Measurements from ENCODE around the gene MAPK7. TPM values are rescaled to one million over a fixed set of nuclear protein-coding genes. Genes with fewer than 3 reads are reported as not detected.

The MAPK7 gene
- total and polyA plus RNA-seq, 9 of the 15 experiments (the other 6 are each of a cell fraction or from before 2014, with no cell fraction given): 0.46 to 7.5 (median 2.5) TPM

GRCh38 chr17:19371259-19372010 lies 6.9 kb upstream of the MAPK7 start:
- ATAC-seq (no peak), FAIRE-seq (no peak), DNase-seq (ENCODE audit: extremely low read depth in 1 of 4, low spot score in 3 of 4) (no peak)
- Histone ChIP-seq H4K20me1 (replicated peaks; ENCODE audit: control insufficient read depth, insufficient read depth, low read length) (no peaks in the 10 kb centered on the region), H3K4me3 (no peak overlapping the region), H3K9me3 (replicated peaks; ENCODE audit: control insufficient read depth, insufficient read depth, low read depth, low read length) (no peaks in the 10 kb centered on the region), H2AFZ (ENCODE audit: low read depth, low read length) (no peak overlapping the region), H3K27ac (ENCODE audit: extremely low read depth, low read depth, low read length) (no peak overlapping the region), H3K27me3 (ENCODE audit: control insufficient read depth in 2 of 2, insufficient read depth in 2 of 2, low read length in 2 of 2) (no peaks in the 10 kb centered on the region), H3K36me3 (ENCODE audit: control insufficient read depth, insufficient read depth, low read length) (no peaks in the 10 kb centered on the region), H3K9me1 (ENCODE audit: control insufficient read depth, insufficient read depth, low read length) (no peaks in the 10 kb centered on the region), H3K79me2 (ENCODE audit: control insufficient read depth, insufficient read depth, low read length) (no peaks in the 10 kb centered on the region), H3K4me1 (replicated peaks in 1 of 2; ENCODE audit: control insufficient read depth in 2 of 2, insufficient read depth in 2 of 2, low read length in 2 of 2) (peaks cover 0 to 5% of the 10 kb centered on the region in 2 experiments; a peak in 3 of 5 replicates), H3K4me2 (ENCODE audit: insufficient read depth, low read length) (no peak overlapping the region), H3K9ac (ENCODE audit: insufficient read depth in 1 of 2, low read depth in 2 of 2, low read length in 2 of 2) (no peak overlapping the region)
- POLR2A ChIA-PET: interaction anchor here (1.0 kb wide), 1 partner anchor 22 kb away, joined by 6 read pairs; no protein-coding TSS in a partner anchor
- CTCF ChIA-PET (ENCODE audit: low intra/inter-chr PET ratio): no interaction called here
- WGBS (ENCODE audit: insufficient coverage, low coverage, missing lambda C conversion rate): 25% methylated on average over 2 of the region's 7 CpGs
- no TSS peak for BruUV-seq (replicated peaks)
- in situ Hi-C loops (cut with MboI): no loop called here
- intact Hi-C loops (cut with micrococcal nuclease): no loop called here
- TF ChIP-seq DEAF1 (CRISPR knock-in tag; IDR thresholded peaks at IDR 0.05) (no peak), ZFP91 (CRISPR knock-in tag; IDR thresholded peaks at IDR 0.05) (no peak), ZBTB12 (CRISPR knock-in tag; IDR thresholded peaks at IDR 0.05) (no peak), PTBP1 (IDR thresholded peaks at IDR 0.05; ENCODE audit: low read depth, low read length) (no peak), SAP30 (IDR thresholded peaks at IDR 0.05; ENCODE audit: borderline replicate concordance, insufficient read depth, low read depth, low read length, poor library complexity, severe bottlenecking) (no peak), BRF1 (IDR thresholded peaks at IDR 0.05; ENCODE audit: borderline replicate concordance, extremely low read depth, insufficient read length) (no peak), RBM22 (IDR thresholded peaks at IDR 0.05; ENCODE audit: low read depth, low read length, poor library complexity, severe bottlenecking) (no peak), ZNF79 (CRISPR knock-in tag; IDR thresholded peaks at IDR 0.05; ENCODE audit: low read depth) (no peak), ETV5 (CRISPR knock-in tag; IDR thresholded peaks at IDR 0.05; ENCODE audit: low read depth) (no peak), ZNF133 (CRISPR knock-in tag; IDR thresholded peaks at IDR 0.05) (no peak), E2F3 (CRISPR knock-in tag; IDR thresholded peaks at IDR 0.05) (no peak), MXI1 (IDR thresholded peaks at IDR 0.05; ENCODE audit: low read depth, low read length) (no peak), E4F1 (CRISPR knock-in tag; IDR thresholded peaks at IDR 0.05; ENCODE audit: borderline replicate concordance) (no peak)

Measured in K562 (cell line).